ENCODE results near the gene RAET1L.
"Not testable (repeated sequence)": the region's sequence is repeated elsewhere in the genome, so short reads cannot be mapped to it uniquely, and the experiment has no call there.

Gene RAET1L

DNA sequence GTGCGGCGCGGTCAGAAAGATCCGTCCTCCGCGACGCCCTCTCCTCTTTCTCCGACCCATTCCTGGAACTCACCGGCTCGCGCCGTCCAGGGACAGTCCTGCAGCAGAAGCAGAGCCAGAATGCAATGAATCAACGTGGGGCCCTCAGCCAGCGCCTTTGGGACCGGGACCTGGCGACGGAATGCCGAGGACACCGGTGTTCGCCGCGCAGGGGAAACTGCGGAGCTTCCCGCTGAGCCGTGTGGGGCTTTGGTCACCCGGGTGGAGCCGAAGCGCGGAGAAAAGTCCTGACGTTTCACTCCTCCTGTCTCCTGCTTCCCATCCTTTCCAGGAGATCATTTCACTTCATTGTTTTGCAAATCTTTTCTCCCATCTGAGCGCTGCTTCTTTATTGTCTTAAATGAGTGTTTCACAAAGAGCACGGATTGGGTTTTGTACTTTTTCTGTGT is 35.1 kb downstream of the RAET1L start:
- DNase-seq, result no peak

DNA sequence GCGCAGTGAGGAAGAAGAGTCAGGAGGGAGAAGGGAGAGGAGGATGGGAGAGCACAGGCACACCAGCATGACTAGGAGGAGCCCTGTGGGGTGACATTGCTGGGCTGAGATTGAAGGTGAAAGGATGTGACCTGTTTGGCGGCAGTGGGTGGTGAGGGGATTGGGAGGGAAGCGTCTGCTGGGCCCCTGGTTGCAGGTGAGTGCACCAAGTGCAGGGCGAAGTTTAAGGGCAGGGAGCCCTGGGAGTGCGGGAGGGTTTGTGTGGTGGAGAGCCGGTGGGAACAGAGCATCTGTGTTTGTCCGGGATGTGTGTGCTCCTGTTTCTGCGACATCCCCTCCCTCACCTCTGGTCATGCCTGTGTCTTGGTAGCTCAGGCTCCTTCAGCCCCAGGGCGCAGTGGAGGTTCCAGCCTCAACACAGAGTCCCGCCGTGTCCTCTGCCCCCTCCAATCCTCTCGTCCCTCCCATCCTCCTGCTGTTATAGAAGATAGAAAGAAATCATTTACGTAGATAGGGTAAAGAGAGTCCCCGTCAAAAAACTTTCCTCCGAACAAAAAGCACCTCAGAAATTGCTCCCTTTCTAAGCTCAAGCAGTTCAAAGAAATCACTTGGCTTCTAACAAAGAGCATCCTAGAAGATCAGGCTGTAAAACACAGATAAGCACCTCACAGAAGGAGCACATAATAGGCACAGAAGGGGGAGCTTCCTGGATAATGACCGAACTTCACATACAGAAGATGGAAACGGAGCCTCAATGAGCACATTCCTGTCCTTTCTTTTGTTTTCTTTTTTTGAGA is 36.6 kb downstream of the RAET1L start:
- no peak for DNase-seq

DNA sequence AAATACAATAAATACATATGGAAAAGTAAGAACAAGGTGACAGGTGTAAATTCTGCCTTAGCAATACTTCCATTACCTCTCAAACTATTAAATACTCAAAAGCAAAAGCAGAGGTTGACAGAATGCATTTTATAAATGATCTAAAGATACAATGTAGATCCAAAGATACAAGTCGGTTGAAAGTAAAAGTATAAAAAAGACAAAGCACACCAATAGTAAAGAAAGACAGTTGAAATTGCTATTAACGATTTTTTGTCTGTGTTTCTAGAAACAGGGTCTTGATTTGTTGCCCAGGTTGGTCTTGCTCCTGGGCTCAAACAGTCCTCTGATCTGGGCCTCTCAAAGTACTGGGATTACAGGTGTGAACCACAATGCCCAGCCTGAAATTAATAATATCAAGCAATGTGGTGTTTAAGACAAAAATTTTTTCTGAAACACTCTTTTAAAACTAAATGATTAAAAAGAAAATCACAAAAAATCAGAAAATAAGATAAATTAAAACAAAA is 37.7 kb downstream of the RAET1L start:
- DNase-seq, result no peak

GRCh38 chr6:149985481-149985937 is 39.8 kb downstream of the RAET1L start:
- DNase-seq, result no peak

DNA sequence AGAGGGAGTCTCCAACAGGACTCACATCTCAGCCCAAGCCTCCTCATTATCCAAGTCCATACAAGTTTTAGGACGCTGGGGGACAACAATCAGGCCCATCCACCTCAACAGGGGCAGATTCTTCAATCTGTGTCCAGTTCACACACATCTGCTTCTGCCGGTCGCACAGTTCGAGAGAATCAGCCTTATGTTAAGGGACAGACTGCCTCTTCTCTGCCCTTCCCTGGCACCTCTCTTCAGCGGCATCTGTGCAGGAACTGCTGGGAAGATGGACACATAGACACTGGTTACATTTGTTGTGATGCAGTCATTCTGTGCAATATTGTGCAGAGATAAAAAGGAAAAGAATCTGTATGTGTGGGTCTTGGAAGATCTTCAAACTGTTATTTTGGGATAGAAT is 40.6 kb downstream of the RAET1L start:
- no peak for DNase-seq

DNA sequence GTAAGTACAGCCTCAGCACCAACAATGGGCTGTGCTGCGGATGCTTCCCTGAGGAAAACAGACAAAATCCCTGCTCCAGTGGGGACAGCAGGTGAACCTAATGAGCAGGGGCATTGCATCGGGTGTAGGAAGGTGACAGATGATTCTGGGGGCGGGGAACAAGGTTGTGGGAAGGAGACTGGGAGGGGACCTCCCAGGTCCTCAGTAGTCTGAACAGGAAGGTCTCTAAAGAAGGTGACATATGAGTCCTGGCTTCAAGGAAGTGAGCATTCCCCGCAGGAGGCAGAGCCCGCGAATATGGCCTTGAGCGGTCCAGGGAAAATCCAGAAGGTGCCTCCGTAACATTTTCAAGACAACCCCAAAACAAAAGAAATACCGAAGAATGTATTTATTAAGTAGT is 42.2 kb downstream of the RAET1L start:
- no peak for DNase-seq

DNA sequence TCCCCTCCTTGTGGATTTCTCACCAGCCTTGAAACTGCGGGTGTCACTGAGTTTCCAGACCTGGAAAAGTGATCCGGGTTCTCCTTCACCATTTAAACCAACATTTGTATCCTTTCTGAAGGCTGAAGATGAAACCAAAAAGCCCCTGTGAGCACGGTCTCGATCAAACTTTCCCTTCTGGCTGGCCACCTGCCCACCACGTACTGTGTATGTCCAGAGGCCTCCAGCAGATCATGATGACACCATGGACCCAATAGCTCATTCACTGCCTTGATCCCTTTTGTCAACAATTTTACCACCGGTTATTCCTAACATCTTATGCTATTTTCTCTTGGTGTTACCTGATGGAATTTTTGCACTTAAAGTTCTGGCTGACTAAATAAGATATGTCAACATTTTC is 46.0 kb downstream of the RAET1L start:
- no peak for DNase-seq

DNA sequence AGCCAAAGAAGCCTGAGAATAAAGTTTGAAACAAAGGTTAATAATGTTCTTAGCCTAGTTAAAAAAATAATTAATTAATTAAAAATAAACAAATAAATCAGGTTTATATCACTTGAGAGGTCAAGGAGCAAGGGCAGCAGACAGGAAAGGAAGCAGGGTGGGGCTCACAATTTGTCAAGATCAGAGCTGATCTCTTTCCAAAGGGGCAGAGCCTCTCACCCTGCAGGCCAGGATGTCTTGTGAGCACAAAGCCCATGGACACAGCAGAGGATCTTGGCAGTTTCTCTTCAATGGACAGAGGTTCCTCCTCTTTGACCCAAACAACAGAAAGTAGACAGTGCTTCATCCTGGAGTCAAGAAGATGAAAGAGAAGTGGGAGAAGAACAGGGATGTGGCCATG is 46.7 kb downstream of the RAET1L start:
- DNase-seq, result no peak

DNA sequence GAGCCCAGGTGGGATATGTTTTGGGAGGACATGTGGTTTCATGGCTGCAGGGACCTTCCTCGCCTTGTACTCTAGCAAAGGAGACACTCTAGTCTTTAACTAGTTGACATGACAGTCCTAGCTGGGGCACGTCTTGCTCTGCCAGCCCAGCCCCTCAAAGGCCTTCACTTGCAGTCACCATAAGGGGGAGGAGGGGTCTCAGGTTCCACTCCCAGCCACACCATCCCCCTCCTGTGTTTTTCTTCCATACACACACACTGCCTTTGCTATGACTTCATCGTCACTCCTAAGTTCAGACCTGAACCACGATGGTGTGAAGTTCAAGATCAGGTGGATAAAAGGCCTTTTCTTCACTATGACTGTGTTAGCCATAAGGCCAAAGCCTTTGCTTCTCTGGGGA is 48.1 kb downstream of the RAET1L start:
- no peak for DNase-seq

DNA sequence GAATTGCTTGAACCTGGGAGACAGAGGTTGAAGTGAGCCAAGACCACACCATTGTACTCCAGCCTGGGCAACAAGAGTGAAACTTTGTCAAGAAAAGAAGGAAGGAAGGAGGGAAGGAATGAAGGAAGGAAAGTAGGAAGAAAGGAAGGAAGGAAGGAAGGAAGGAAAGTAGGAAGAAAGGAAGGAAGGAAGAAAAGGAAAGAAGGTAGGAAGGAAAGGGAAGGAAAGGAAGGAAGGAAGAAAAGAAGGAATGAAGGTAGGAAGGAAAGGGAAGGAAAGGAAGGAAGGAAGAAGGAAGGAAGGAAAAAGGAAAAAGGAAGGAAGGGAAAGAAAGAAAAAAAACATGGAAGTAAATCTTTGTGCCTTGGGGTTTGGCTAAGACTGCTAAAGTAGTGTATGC is 49.9 kb downstream of the RAET1L start:
- DNase-seq, result no peak

DNA sequence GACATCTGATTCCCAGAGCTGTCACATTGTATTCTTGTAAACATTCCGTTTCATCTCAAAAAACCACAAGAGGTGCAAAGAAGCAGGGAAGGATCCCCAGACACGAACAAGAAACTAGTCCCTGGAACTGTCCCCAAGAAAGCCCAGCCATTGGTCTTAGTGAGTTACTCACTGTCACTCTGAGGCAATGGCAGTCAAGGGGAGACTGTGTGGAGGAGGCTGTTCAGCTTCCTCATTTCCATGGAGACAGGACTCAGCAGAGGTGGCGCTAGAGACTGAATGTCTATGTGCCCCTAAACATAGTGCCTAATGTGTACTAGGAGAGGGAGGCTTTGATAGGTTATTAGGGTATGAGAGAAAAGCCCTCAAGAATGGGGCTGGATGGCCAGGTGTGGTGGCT is 50.5 kb downstream of the RAET1L start:
- DNase-seq, result peak; percentile 49

DNA sequence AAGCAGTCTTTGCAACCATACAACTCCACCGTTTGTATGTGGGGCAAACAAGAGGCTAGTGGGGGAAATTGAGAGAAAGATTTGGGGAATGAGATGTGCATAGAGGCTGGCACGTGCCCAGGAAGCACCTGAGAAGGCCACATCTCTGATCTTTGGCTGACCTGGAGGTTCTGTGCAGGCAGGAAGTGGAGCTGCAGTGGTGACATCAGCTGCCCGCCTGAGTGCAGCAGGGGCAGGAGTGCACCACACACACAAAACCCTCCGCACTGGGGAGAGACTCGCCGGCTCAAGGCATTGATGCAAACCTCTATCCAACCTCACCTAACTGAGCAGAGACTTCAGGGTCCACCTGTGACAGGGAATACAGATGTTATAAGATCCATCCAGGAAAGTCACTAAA is 50.9 kb downstream of the RAET1L start:
- not testable (repeated sequence) for DNase-seq

DNA sequence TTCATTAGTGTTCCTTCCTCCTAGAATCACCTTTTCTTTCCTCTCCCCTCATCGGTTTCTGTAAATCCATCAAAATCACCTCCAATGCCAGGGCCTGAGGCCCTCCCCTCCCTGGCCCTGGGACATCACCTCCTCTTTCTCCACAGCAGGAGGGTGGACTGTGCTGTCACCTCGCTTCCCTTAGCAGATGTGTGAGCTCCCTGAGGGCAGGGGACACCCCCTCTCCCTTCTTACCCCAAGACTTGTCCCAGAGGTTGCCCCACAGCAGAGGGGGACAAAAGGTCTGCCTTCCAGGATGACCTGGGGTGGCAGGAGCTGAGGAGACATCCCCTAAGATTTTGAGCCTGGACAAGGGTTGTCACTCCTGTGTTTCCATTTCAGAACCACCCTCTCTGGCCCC is 55.7 kb downstream of the RAET1L start:
- DNase-seq, result no peak

GRCh38 chr6:149968909-149969308 is 56.4 kb downstream of the RAET1L start:
- DNase-seq, result not testable (repeated sequence)
